ENCODE results near the gene LMCD1. TPM values are rescaled to one million over a fixed set of nuclear protein-coding genes. Genes with fewer than 3 reads are reported as not detected.

LMCD1 gene
- total and polyA plus RNA-seq, 2 of the 8 experiments (the other 6 are each of a cell fraction or from before 2014, with no cell fraction given) = 12.3 to 26.5 TPM

DNA sequence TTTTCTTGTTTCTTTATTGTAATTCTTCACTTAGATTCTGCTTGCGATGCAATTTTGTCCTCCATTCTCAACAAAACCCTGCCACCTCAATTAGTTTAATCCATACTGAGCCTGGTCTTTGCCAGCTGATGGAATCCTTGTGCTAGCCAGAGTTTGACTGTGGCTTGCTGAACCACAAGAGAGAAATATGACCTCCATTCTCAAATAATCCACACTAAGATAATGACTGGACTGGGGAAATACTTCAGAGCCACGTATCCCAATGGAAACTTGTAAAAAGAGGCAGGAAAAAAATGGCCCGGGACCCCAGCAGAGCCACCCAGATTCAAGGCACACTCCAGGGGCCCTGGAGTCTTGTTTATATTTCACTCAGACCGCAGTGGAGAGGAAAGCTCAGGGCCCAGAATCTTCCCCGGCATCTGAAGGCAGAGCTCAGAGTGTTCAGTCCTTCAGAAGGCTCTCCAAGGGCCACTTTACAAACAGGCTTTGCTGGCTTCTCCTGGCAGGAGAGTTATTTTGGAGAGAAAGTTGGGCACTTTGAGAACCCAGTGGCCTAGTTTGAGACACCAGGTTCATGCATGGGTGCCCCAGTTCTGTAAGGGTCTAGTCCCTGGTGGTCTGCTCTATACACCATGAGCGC lies 80.3 kb downstream of the LMCD1 start (continued):
- TF ChIP-seq, protein P1, sequence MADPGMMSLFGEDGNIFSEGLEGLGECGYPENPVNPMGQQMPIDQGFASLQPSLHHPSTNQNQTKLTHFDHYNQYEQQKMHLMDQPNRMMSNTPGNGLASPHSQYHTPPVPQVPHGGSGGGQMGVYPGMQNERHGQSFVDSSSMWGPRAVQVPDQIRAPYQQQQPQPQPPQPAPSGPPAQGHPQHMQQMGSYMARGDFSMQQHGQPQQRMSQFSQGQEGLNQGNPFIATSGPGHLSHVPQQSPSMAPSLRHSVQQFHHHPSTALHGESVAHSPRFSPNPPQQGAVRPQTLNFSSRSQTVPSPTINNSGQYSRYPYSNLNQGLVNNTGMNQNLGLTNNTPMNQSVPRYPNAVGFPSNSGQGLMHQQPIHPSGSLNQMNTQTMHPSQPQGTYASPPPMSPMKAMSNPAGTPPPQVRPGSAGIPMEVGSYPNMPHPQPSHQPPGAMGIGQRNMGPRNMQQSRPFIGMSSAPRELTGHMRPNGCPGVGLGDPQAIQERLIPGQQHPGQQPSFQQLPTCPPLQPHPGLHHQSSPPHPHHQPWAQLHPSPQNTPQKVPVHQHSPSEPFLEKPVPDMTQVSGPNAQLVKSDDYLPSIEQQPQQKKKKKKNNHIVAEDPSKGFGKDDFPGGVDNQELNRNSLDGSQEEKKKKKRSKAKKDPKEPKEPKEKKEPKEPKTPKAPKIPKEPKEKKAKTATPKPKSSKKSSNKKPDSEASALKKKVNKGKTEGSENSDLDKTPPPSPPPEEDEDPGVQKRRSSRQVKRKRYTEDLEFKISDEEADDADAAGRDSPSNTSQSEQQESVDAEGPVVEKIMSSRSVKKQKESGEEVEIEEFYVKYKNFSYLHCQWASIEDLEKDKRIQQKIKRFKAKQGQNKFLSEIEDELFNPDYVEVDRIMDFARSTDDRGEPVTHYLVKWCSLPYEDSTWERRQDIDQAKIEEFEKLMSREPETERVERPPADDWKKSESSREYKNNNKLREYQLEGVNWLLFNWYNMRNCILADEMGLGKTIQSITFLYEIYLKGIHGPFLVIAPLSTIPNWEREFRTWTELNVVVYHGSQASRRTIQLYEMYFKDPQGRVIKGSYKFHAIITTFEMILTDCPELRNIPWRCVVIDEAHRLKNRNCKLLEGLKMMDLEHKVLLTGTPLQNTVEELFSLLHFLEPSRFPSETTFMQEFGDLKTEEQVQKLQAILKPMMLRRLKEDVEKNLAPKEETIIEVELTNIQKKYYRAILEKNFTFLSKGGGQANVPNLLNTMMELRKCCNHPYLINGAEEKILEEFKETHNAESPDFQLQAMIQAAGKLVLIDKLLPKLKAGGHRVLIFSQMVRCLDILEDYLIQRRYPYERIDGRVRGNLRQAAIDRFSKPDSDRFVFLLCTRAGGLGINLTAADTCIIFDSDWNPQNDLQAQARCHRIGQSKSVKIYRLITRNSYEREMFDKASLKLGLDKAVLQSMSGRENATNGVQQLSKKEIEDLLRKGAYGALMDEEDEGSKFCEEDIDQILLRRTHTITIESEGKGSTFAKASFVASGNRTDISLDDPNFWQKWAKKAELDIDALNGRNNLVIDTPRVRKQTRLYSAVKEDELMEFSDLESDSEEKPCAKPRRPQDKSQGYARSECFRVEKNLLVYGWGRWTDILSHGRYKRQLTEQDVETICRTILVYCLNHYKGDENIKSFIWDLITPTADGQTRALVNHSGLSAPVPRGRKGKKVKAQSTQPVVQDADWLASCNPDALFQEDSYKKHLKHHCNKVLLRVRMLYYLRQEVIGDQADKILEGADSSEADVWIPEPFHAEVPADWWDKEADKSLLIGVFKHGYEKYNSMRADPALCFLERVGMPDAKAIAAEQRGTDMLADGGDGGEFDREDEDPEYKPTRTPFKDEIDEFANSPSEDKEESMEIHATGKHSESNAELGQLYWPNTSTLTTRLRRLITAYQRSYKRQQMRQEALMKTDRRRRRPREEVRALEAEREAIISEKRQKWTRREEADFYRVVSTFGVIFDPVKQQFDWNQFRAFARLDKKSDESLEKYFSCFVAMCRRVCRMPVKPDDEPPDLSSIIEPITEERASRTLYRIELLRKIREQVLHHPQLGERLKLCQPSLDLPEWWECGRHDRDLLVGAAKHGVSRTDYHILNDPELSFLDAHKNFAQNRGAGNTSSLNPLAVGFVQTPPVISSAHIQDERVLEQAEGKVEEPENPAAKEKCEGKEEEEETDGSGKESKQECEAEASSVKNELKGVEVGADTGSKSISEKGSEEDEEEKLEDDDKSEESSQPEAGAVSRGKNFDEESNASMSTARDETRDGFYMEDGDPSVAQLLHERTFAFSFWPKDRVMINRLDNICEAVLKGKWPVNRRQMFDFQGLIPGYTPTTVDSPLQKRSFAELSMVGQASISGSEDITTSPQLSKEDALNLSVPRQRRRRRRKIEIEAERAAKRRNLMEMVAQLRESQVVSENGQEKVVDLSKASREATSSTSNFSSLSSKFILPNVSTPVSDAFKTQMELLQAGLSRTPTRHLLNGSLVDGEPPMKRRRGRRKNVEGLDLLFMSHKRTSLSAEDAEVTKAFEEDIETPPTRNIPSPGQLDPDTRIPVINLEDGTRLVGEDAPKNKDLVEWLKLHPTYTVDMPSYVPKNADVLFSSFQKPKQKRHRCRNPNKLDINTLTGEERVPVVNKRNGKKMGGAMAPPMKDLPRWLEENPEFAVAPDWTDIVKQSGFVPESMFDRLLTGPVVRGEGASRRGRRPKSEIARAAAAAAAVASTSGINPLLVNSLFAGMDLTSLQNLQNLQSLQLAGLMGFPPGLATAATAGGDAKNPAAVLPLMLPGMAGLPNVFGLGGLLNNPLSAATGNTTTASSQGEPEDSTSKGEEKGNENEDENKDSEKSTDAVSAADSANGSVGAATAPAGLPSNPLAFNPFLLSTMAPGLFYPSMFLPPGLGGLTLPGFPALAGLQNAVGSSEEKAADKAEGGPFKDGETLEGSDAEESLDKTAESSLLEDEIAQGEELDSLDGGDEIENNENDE (IDR thresholded peaks at IDR 0.05; ENCODE audit: insufficient replicate concordance, low read length) = no peak
- no peak for TF ChIP-seq HDAC6 (IDR thresholded peaks at IDR 0.05; ENCODE audit: low read depth, low read length)
- no peak for TF ChIP-seq JUN (IDR thresholded peaks at IDR 0.05; ENCODE audit: low read depth, low read length)

All from H1 (cell line).